Activated CD4-positive, alpha-beta T cell treated with anti-CD3 and anti-CD28 coated beads, Interleukin-2, amount 10 ng/mL, durations not matched to agents 7 days and 5 days (primary cell): ENCODE results near the gene SCGB1C1. TPM values are rescaled to one million over a fixed set of nuclear protein-coding genes. Genes with fewer than 3 reads are reported as not detected.
"Not testable (repeated sequence)": the region's sequence is repeated elsewhere in the genome, so short reads cannot be mapped to it uniquely, and the experiment has no call there.

Source experiments
- CTCF ChIA-PET: fragments of 350-600 bp; sonication (Branson Sonifier 250); formaldehyde crosslinking; loops from one replicate; lab custom pipeline; 2021; ENCODE audit warnings: antibody characterized with exemption; lab: Charles Lee
- POLR2A ChIA-PET: fragments of 350-600 bp; sonication (Branson Sonifier 250); formaldehyde crosslinking; loops from one replicate; lab custom pipeline; 2021; ENCODE audit warnings: antibody characterized with exemption; lab: Charles Lee
- DNase-seq: peaks from one replicate; pipeline ENCODE4 v3.0.0-alpha.2; 2020
- H3K27ac Mint-ChIP-seq: one replicate; pipeline ENCODE4 v1.8.0; 2021; ENCODE audit warnings: mild to moderate bottlenecking, moderate library complexity, mixed read lengths
- H3K27me3 Mint-ChIP-seq: one replicate; pipeline ENCODE4 v1.8.0; 2021; ENCODE audit warnings: mixed read lengths
- H3K36me3 Mint-ChIP-seq: one replicate; pipeline ENCODE4 v1.8.0; 2021; ENCODE audit warnings: low read depth, mixed read lengths
- H3K4me1 Mint-ChIP-seq: one replicate; pipeline ENCODE4 v1.8.0; 2021; ENCODE audit warnings: mixed read lengths
- H3K4me3 Mint-ChIP-seq: one replicate; pipeline ENCODE4 v1.8.0; 2021; ENCODE audit warnings: mild to moderate bottlenecking, moderate library complexity, mixed read lengths
- H3K9me3 Mint-ChIP-seq: one replicate; pipeline ENCODE4 v1.8.0; 2021; ENCODE audit warnings: mixed read lengths
- total RNA-seq, 2 experiments: library from RNA; stranded (reverse); gene quantifications; one replicate each; pipeline ENCODE4 v1.2.3, GENCODE V29; 2021

SCGB1C1 gene
- total RNA-seq, 2 experiments from 2014 or later, result not detected

- no peak for DNase-seq
- Mint-ChIP-seq H3K27me3 (no peaks in the 10 kb centered on the region), H3K4me3 (no peak overlapping the region), H3K4me1 (peaks cover 5% of the 10 kb centered on the region), H3K27ac (no peak overlapping the region), H3K36me3 (no peaks in the 10 kb centered on the region), H3K9me3 (no peaks in the 10 kb centered on the region)
- POLR2A ChIA-PET, result no interaction called here
- CTCF ChIA-PET, result interaction anchor here (1.0 kb wide), 1 partner anchor 8 kb away, joined by 3 read pairs; no protein-coding TSS in a partner anchor
Observed at GRCh38 chr11:224424-224823, 31.5 kb downstream of the SCGB1C1 start.

GRCh38 chr11:225734-226453 is 33.0 kb downstream of the SCGB1C1 start:
- Mint-ChIP-seq H3K27ac (no peak overlapping the region), H3K4me3 (no peak overlapping the region)

GRCh38 chr11:227824-228379 is 35.0 kb downstream of the SCGB1C1 start:
- Mint-ChIP-seq H3K4me3 (no peak overlapping the region), H3K4me1 (peaks cover 6% of the 10 kb centered on the region), H3K27me3 (no peaks in the 10 kb centered on the region), H3K9me3 (no peaks in the 10 kb centered on the region), H3K36me3 (no peaks in the 10 kb centered on the region), H3K27ac (no peak overlapping the region)
- CTCF ChIA-PET, result interaction anchor here (0.5 to 2.9 kb wide), 2 partner anchors 12 to 49 kb away, joined by 3 to 13 read pairs; no protein-coding TSS in a partner anchor
- no peak for DNase-seq
- POLR2A ChIA-PET, result no interaction called here

More at GRCh38 chr11:225734-226453, 33.0 kb downstream of the SCGB1C1 start:
- ChIA-PET POLR2A (no interaction called here), CTCF (interaction anchor here (0.8 to 2.9 kb wide), 2 partner anchors 10 to 19 kb away, joined by 3 to 13 read pairs; partner anchors contain the start of genes BET1L and RIC8A)
- Mint-ChIP-seq H3K9me3 (no peaks in the 10 kb centered on the region), H3K36me3 (no peaks in the 10 kb centered on the region), H3K4me1 (peaks cover 5% of the 10 kb centered on the region), H3K27me3 (no peaks in the 10 kb centered on the region)
- no peak for DNase-seq

GRCh38 chr11:230431-230830 is 37.6 kb downstream of the SCGB1C1 start:
- no peaks in the 10 kb centered on the region for H3K36me3 Mint-ChIP-seq
- DNase-seq, result no peak
- no peaks in the 10 kb centered on the region for H3K9me3 Mint-ChIP-seq
- no peak overlapping the region for H3K27ac Mint-ChIP-seq
- CTCF ChIA-PET, result interaction anchor here (0.5 to 2.4 kb wide), 7 partner anchors 11 to 289 kb away, joined by 3 to 7 read pairs (median 3); partner anchors contain the start of genes BET1L and RIC8A
- POLR2A ChIA-PET, result no interaction called here
- H3K4me3 Mint-ChIP-seq, result no peak overlapping the region
- H3K27me3 Mint-ChIP-seq, result no peaks in the 10 kb centered on the region
- H3K4me1 Mint-ChIP-seq, result peaks cover 11% of the 10 kb centered on the region

- Mint-ChIP-seq H3K27me3 (no peaks in the 10 kb centered on the region), H3K9me3 (no peaks in the 10 kb centered on the region), H3K4me1 (peaks cover 16% of the 10 kb centered on the region), H3K4me3 (no peak overlapping the region), H3K36me3 (no peaks in the 10 kb centered on the region), H3K27ac (no peak overlapping the region)
- no peak for DNase-seq
- CTCF ChIA-PET, result interaction anchor here (2.5 kb wide), 1 partner anchor 18 kb away, joined by 10 read pairs; no protein-coding TSS in a partner anchor
- POLR2A ChIA-PET, result no interaction called here
Observed at GRCh38 chr11:232783-233565, 40.1 kb downstream of the SCGB1C1 start.

- CTCF ChIA-PET, result interaction anchor here (1.1 to 2.5 kb wide), 4 partner anchors 16 to 213 kb away, joined by 3 to 10 read pairs (median 3); no protein-coding TSS in a partner anchor
- Mint-ChIP-seq H3K9me3 (no peaks in the 10 kb centered on the region), H3K4me1 (peaks cover 34% of the 10 kb centered on the region), H3K4me3 (peak overlapping the region; percentile 97), H3K27me3 (no peaks in the 10 kb centered on the region), H3K36me3 (peaks cover 9% of the 10 kb centered on the region), H3K27ac (no peak overlapping the region)
- POLR2A ChIA-PET, result no interaction called here
- no peak for DNase-seq
Observed at GRCh38 chr11:235180-235579, 42.3 kb downstream of the SCGB1C1 start.

GRCh38 chr11:235609-235996 is 42.7 kb downstream of the SCGB1C1 start:
- H3K4me3 Mint-ChIP-seq, result peak overlapping the region; percentile 97
- DNase-seq, result peak; percentile 55
- ChIA-PET CTCF (interaction anchor here (2.5 kb wide), 1 partner anchor 15 kb away, joined by 10 read pairs; no protein-coding TSS in a partner anchor), POLR2A (no interaction called here)
- no peaks in the 10 kb centered on the region for H3K9me3 Mint-ChIP-seq
- no peaks in the 10 kb centered on the region for H3K27me3 Mint-ChIP-seq
- H3K4me1 Mint-ChIP-seq, result peaks cover 37% of the 10 kb centered on the region
- peak overlapping the region; percentile 79 for H3K27ac Mint-ChIP-seq
- H3K36me3 Mint-ChIP-seq, result peaks cover 12% of the 10 kb centered on the region

GRCh38 chr11:235997-236773 is 43.3 kb downstream of the SCGB1C1 start, which contains the start of gene SIRT3:
TSS of gene SIRT3 (minus strand) at chr11:236342. CDS start at chr11:236328, 14 bp downstream.
- Mint-ChIP-seq H3K27ac (peak within 1 kb of the TSS; percentile 99), H3K4me3 (peak within 1 kb of the TSS; percentile 97), H3K27me3 (no peaks in the 10 kb centered on the region), H3K36me3 (peaks cover 14% of the 10 kb centered on the region), H3K4me1 (peaks cover 38% of the 10 kb centered on the region), H3K9me3 (no peaks in the 10 kb centered on the region)
- CTCF ChIA-PET, result no interaction called here
- POLR2A ChIA-PET, result no interaction called here
- DNase-seq, result peak; percentile 84

GRCh38 chr11:236774-237767 is 44.2 kb downstream of the SCGB1C1 start, which contains the start of gene PSMD13:
TSS of gene PSMD13 (plus strand) at chr11:236976. CDS start at chr11:237050, 74 bp downstream.
- peak within 1 kb of the TSS; percentile 99 for H3K27ac Mint-ChIP-seq
- ChIA-PET POLR2A (no interaction called here), CTCF (interaction anchor here (0.5 to 2.2 kb wide), 7 partner anchors 11 to 482 kb away, joined by 3 to 14 read pairs (median 4); partner anchors contain the start of genes BET1L, PHRF1 and RIC8A)
- no peaks in the 10 kb centered on the region for H3K9me3 Mint-ChIP-seq
- DNase-seq, result peak; percentile 90
- peaks cover 22% of the 10 kb centered on the region for H3K36me3 Mint-ChIP-seq
- peaks cover 47% of the 10 kb centered on the region for H3K4me1 Mint-ChIP-seq
- peak within 1 kb of the TSS; percentile 97 for H3K4me3 Mint-ChIP-seq
- no peaks in the 10 kb centered on the region for H3K27me3 Mint-ChIP-seq

GRCh38 chr11:238346-238745 is 45.5 kb downstream of the SCGB1C1 start:
- peaks cover 31% of the 10 kb centered on the region for H3K36me3 Mint-ChIP-seq
- H3K4me1 Mint-ChIP-seq, result peaks cover 50% of the 10 kb centered on the region
- H3K27ac Mint-ChIP-seq, DNase-seq, H3K27me3 Mint-ChIP-seq, POLR2A ChIA-PET, H3K9me3 Mint-ChIP-seq: not testable (repeated sequence)
- CTCF ChIA-PET, result interaction anchor here (0.6 to 2.2 kb wide), 5 partner anchors 13 to 338 kb away, joined by 3 to 14 read pairs (median 4); partner anchors contain the start of genes BET1L, PHRF1 and RIC8A
- H3K4me3 Mint-ChIP-seq, result peak overlapping the region; percentile 97

GRCh38 chr11:240315-240714 is 47.4 kb downstream of the SCGB1C1 start:
- H3K4me1 Mint-ChIP-seq, result peaks cover 57% of the 10 kb centered on the region
- H3K27ac Mint-ChIP-seq, result no peak overlapping the region
- ChIA-PET POLR2A (no interaction called here), CTCF (interaction anchor here (3.0 kb wide), 1 partner anchor 11 kb away, joined by 13 read pairs; no protein-coding TSS in a partner anchor)
- no peak overlapping the region for H3K4me3 Mint-ChIP-seq
- H3K9me3 Mint-ChIP-seq, result no peaks in the 10 kb centered on the region
- no peak for DNase-seq
- H3K27me3 Mint-ChIP-seq, result no peaks in the 10 kb centered on the region
- H3K36me3 Mint-ChIP-seq, result peaks cover 41% of the 10 kb centered on the region
